CD4-positive, alpha-beta T cell treated with Interleukin-6 for 4 hours (primary cell): Measurements from ENCODE around the gene DDX17.

Experiments used
- DNase-seq: peaks from one replicate; pipeline ENCODE4 v3.0.0-alpha.2; 2020; ENCODE audit warnings: mixed read lengths

Gene DDX17

GRCh38 chr22:38448945-38449745, 57.0 kb downstream of the DDX17 start:
- DNase-seq: no peak

DNA sequence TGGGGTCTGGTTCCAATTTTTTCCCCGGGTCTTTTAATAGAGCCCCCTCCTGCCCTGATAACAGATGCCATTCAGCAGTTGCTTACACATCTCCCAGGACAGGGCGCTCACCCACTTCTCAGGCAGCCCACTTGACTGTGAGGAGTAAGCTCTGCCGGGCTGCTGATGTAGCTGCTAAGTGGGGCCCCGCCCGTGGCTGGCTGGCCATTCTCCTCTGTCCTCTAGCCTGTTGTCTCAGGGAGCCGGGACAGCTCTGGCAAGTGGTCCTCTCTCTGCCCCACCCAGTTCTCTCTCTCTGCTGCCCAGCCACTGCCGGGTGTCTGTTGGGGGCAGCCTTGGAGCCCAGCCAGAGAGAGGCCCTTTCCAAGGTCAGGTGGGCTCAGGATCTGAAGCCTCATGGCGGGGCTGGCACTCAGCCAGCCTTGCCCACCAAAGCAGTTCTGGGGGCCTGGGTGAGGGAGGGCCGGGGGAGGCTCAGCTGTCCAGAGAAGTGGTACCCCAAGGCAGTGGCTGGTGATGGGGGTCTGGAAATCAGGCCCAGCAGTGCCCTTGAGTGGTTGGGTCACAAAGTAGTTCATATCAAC, 60.0 kb downstream of the DDX17 start:
- DNase-seq: no peak

- DNase-seq: no peak
Observed at GRCh38 chr22:38444783-38445182, 61.3 kb downstream of the DDX17 start.

GRCh38 chr22:38443628-38444521, 62.2 kb downstream of the DDX17 start:
- no peak for DNase-seq

GRCh38 chr22:38442967-38443627, 63.0 kb downstream of the DDX17 start:
- DNase-seq: no peak

GRCh38 chr22:38441620-38442287, 64.4 kb downstream of the DDX17 start:
- DNase-seq: no peak

- DNase-seq: no peak
Observed at GRCh38 chr22:38440747-38441350, 65.3 kb downstream of the DDX17 start.

DNA sequence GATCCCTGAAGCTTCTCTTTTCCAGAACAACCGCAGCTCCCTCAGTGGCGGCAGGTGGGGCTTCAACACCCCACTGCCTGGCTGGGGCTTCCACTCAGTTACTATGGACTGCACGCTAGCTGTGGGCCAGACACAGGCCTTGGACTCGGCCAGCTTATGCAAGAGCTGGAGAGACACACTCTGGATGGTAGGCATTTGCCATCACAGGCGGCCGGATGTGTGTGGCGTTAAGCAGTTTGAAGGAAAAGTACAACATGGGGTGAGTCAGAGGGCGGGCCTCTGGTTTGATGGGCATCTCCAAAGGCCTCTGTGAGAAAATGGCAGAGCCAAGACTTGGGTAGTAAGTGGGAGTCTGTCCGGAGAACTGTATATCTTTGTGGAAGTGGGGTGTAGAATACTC, 68.7 kb downstream of the DDX17 start:
- no peak for DNase-seq

- no peak for DNase-seq
Observed at GRCh38 chr22:38436629-38437395, 69.3 kb downstream of the DDX17 start.

- DNase-seq: no peak
Observed at GRCh38 chr22:38435965-38436364, 70.1 kb downstream of the DDX17 start.

- DNase-seq: no peak
Observed at GRCh38 chr22:38435010-38435409, 71.1 kb downstream of the DDX17 start.

- DNase-seq: no peak
Observed at GRCh38 chr22:38433871-38434270, 72.2 kb downstream of the DDX17 start.
